Measurements from ENCODE around the gene SULF2.
"Not testable (repeated sequence)": the region's sequence is repeated elsewhere in the genome, so short reads cannot be mapped to it uniquely, and the experiment has no call there.

Gene SULF2

DNA sequence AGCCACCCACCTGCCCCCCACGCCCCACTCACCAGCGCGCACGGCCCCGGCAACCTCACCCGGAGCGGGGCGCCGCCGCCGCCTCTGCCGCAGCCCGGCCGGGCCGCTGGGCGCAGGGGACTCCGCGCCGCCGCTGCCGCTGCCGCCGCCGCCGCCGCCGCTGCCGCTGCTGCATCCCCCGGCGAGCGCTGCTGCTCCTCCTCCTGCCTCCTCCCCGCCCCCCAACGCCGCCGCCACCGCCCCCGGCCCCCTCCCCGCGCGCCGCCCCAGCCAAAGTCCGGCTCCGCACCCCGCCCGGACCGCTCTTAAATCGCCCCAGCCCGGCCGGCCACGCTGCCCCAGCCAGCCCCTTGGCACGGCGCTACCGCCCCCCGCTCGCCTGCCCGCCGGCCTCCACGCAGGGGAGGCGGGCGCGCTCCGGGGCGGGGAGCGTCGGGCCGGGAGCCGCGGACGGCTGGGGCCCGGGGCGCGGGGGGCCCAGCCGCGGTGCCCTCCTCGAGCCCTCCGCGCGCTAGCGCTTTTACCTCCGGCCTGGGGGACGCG is at the start of gene SULF2:
Gene SULF2, minus strand, starts transcription at position 171 of the 543 bp plus-strand sequence. CDS start 28,118 bp downstream, outside the sequence.
- DNase-seq (ENCODE audit: low read depth in 3 of 3) = no peak

DNA sequence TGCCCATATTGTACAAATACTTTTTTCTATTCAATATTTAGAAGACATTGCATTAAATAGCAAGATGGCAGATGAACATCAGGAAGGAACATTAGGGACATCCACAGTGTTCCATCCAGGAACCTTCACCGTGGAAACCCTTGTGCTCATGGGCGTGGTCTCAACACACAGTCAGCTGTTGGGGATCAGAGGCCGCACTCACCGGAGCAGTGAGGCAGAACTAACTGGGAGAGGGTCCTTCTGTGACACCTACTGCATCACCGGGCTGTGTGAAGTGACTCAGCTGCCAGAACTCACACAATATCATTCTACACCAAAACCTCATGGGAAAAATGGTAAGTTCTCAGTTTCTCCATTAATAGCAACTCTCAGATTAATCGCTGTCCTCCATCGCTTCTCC is 46.4 kb upstream of the SULF2 start:
- not testable (repeated sequence) for DNase-seq (ENCODE audit: low read depth in 3 of 3)

DNA sequence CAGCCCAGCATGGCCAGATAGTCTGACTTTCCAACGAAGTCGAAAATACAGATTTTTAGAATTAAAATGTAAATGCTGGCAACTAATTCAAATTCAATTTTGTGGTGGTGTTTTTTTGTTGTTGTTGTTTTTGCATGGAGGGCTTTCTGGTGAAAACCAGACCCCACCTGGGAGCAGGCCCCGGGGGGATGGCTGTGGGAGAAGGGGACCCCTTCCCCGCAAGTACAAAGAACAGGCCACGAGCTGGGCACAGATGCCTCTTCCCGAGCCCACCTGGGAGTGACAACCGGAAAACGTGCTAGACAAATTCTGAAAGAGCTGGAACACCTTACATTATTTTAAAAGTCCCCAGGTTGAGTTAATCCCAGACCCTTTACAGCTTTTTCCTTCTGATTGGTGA is 41.4 kb upstream of the SULF2 start:
- DNase-seq (ENCODE audit: low read depth in 3 of 3) = not testable (repeated sequence)

DNA sequence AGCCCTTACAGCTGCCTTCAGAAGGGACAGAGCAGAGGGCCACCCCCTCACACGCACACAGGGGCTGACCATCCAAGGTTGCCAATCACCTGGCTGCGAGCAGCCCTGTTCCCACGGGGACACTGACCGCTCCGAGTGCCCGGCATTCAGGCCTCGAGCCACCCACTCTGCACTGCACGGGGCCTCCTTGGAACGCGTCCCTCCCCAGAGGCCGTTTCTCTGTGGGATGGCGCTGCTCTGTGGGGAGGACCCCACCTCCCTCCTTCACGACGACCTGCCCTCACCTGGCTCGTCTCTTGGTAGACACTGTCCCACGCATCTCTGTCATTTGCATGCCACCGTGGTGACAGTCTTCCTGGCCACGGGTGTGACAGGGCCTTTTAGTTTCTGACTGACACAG is 40.7 kb upstream of the SULF2 start:
- not testable (repeated sequence) for DNase-seq (ENCODE audit: low read depth in 3 of 3)

DNA sequence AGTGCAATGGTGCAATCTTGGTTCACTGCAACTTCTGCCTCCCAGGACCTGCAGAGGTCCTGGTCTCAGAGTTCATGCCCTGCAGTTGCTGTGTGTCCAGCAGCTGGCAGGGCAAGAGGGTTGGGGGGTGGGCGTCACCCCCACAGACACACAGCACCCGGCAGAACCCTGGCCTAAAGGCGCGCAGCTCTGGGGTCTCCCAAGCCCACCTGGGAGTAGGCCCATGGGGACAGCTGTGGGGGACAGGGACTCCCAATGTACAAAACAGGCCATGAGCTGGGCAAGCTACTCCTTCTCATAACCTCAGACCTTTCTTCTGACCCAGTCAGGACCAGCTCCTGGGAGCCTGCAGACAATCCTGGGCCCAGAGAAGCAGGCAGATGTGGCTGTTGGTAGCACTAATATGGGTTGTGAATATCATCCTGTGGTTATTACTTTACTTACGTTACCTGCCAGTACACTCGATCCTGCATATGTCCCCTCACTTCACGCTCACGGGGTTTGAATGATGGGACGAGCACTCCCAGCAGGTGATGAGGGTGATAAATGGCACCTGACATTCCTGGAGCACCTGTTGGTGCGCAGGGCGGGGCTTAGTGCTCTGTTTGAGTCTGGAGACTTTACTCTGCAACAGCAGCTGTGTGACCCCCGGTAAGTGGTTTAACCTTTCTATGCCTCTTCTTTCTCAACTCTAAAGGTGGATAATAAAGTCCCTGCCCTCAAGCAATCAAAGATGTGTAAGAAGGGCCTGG is 39.9 kb upstream of the SULF2 start:
- no peak for DNase-seq (ENCODE audit: low read depth in 3 of 3)

DNA sequence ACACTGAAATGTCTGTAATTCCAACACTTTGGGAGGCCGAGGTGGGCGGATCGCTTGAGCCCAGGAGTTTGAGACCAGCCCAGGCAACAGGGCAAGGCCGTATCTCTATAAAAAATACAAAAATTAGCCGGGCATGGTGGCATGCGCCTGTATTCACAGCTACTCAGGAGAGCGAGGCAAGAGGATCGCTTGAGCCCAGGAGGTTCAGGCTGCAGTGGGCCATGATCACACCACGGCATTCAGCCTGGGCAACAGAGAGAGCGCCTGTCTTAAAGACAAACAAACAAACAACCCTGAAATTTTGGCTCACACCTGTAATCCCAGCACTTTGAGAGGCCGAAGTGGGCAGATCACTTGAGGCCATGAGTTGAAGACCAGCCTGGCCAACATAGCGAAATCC is 38.7 kb upstream of the SULF2 start:
- DNase-seq (ENCODE audit: low read depth in 3 of 3) = not testable (repeated sequence)

DNA sequence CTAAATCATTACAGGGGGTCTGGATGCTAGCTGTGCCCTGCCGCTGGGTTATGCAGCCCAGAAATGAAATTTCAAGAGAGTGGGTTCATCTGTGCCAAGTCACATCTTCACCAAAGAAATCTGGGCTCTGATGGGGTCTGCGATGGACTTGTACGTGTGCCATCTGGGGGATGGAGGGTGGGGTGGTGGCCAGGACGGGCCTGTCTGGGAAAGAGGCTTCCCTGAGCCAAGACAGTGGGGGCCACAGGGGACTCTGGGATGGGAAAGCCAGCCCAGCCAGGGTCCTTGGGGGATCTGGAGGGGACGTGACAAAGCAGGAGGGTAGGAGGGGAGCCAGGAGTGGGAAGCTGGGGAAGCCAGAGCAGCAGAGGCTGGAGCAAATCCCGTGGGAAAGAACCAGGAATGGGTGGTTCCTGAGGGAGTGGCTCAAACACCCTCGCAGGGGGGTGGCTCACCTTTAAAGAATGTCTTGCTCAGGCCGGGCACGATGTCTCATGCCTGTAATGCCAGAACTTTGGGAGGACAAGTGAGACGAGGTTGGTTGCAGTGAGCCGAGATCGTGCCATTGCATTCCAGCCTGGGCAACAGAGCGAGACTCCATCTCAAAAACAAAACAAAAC is 36.3 kb upstream of the SULF2 start:
- no peak for DNase-seq (ENCODE audit: low read depth in 3 of 3)

DNA sequence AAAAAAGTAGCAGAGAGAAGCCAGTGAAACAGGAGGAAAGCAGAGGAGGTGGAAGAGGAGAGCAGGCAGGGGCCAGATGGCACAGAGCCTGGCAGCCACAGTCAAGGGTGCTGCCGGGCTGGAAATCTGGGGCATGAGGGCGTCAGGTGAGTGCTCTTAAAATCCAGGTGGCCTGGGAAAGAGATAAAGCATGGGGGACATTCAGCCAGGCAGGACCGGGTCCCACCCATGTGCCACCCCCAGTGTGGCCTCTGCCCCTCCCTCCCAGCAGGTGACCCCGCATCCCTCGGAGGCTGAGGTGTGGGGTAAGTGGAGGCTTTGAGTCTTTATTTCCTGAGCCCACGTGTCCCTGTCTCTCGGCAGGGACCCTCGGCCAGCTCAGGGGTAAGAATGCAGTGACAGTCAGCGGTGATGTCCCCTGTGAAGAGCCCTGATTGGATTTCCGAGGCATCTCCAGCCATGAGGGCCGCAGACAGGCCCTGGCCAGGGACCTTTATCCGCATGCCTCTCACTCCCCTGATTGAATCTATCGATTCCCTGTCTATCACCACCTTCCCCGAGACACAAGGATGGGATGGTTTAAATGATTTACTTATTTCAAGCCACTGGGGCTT is 33.8 kb upstream of the SULF2 start:
- no peak for DNase-seq (ENCODE audit: low read depth in 3 of 3)

DNA sequence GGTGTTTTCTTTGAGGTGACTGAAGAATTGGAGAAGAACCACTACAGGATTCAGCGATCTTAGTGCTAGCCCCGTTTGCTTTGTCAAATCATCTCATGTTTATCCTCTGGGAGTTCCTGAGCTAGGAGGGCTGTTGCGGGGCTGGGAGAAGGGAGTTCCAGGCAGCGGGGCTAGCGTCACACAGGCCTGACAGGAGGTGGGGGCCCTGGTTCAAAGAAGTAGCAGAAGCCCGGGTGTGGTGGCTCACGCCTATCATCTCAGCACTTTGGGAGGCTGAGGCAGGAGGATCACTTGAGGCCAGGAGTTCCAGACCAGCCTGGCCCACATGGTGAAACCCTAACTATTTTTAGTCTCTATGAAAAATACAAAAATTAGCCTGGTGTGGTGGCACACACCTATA is 33.2 kb upstream of the SULF2 start:
- DNase-seq (ENCODE audit: low read depth in 3 of 3) = no peak

DNA sequence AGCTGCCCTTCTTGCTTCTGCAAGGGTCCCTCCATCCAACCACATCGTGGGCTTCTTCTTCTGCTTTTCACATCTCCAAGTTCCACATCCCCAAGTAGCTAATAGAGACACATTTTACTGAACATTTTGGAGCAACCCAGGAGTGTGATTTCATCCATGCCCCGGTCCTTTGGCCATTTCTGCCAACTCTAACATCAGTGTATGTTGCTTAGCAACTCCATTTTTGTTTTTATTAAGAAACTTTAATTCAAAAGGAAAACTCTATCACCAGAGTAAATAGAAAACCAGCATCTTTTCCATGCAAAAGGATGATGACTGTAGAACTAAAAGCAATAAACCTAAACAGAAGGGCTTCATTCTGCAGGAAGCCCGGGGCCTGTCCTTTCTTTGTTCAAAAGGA is 32.7 kb upstream of the SULF2 start:
- DNase-seq (ENCODE audit: low read depth in 3 of 3) = no peak

DNA sequence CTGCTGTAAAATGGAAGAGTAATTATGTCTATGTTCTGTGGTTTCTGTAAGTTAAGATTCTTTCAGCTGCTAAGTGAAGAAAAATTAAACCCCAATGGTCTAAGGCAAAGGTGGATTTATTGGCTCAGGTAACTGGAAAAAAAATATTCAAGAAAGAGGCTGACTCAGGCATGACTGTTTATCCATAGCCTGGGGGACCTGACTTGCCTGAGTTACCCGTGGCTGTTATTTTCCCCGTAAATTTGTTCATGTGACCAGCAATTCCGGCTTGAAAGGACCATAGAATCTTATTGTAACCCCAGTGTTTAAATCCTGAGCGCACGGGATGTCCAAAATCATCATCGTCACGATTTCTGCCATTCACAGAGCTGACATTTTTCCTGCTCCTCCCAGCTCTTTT is 32.3 kb upstream of the SULF2 start:
- no peak for DNase-seq (ENCODE audit: low read depth in 3 of 3)

DNA sequence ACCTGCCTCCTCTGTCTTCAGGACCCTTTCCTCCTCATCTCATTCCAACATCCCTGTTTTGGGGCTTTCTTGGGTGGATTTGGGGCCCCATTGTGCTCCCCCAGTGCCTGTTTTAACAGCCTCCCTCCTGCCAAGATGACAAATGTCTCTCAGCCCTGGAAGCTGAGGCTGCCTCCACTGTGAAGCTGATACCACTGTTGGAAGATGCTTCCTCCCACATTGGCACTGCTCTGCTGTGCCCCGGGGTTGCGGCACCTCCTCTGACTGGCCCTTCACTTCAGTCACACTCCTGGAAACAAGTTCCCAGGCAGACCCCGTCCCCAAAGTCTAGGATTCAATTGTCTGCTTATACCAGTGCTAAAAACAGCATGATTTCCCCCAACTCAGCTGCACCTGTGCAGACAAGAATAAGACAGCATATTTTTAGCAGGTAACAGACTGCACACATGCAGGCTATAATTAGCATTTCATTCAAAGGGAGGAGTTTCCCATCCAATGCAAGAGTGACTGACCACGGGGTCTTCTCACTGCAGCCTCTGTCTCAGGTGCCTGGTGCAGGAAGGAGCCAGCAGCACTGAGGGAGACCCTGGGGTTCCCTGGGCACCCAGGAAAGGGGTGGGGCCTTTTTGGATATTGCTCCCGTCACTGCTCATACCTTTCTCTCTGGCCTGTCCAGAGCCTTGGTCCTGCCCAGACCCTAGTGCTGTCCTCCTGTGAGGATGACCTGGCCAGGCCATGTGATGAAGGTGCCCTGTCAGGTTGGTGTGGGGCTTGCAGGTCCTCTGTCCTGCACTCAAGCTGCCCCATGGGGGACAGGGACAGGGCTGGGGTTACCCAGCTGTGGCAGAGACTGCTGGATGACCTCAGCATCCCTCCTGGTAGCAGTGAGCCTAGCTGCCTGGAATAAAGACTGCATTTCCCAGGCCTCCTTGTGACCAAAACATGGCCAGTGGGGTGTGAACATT is 31.5 kb upstream of the SULF2 start:
- no peak for DNase-seq (ENCODE audit: low read depth in 3 of 3)

DNA sequence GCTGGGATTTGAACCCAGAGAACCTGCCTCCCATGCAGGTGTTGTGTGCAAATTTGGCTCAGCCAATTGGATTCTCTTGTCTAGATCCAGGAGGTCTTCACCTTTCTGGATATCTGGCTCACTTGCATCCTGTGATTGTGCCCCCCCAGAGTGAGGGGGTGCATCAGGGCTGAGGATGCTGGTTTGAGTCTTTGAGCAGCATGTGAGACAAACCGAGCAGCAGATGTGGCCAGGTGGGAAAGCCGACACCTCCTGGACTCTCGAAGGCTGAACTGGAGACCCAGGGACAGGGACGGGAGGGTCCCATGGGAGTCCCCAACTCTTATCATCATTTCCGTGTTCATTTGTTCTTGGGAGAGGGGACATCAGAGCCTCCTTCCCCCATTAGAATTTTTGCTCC is 30.6 kb upstream of the SULF2 start:
- no peak for DNase-seq (ENCODE audit: low read depth in 3 of 3)

DNA sequence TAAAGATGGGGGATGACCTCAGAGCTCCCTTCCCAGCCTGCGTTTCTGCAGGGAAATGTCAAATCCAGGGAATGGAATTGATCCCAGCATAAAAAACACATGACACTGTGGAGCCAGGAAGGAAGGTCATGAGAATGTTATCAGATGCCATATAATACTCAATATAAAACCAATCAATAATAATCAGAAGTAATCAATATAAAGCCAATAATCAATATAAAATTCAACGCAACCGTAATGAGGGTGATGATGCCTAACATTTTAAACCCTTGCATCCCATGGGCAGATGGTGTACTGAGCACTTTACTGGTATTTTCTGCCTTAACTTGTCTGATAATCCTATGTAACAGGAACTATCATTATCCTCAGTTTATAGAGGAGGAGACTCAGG is 30.1 kb upstream of the SULF2 start:
- DNase-seq (ENCODE audit: low read depth in 3 of 3) = no peak

DNA sequence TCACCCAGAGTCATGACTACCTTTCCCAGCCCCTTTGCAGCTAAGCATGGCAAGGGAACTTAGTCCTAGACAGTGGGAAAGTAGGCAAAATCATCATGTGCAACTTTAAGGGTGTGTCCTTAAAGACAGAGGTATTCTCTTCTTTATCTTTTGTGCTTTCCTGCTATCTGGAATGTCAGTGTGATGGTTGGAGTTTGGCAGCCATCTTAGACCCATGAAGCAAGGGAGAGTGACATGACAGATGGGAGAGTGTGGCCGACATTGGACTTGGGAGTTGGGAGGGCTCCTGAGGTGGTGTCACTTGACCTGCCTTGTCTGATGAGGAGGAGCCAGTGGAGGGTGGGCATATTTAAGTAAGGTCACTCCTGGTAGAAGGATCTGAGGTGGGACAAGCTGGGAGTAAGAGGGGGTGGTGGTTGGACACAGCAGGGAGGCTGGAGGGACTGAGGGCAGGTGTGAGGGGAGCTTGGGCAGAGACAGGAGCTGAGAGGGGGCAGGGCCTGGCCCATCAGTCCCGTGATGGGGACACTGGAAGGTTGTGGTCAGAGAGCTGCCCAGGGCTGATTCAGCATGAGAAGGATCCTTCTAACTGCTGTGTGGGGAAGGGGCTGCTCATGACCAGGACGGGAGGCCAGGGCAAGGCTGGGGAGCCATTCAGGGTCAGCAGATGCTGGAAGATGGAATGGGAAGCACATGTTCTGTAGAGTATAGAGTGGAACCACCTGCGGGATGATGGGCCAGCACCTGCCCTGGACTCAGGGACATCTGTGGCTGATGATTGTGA is 29.5 kb upstream of the SULF2 start:
- DNase-seq (ENCODE audit: low read depth in 3 of 3) = no peak

DNA sequence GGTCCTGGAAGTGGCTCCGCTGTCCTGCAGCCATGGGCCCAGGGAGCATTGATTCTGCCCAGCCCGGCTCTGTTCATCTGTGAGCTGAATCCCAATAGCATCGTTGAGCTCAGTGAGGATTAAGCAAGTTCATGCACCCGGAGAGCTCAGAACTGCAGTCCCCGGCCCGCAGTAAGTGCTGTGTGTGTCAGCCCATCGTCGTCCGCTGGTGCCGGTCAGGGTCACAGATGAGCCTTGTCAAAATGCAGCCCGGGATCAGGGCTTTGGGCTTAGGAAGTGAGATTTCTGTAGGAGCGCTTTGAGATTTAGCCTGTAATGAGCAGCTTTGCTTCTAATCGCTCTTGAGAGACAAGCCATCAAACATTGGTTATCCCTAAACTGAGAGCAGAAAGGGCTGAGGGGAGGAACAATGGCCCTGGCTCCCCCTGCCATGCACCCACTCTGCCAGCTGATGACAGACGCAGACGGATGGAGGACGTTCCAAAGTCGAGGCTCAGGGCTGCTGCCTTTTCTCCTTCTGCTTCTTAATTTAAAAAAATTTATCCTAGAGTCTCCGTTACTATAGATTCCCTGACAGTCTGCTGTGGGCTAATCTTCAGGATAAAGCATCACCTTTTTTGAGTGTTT is 25.6 kb upstream of the SULF2 start:
- DNase-seq (ENCODE audit: low read depth in 3 of 3) = no peak

DNA sequence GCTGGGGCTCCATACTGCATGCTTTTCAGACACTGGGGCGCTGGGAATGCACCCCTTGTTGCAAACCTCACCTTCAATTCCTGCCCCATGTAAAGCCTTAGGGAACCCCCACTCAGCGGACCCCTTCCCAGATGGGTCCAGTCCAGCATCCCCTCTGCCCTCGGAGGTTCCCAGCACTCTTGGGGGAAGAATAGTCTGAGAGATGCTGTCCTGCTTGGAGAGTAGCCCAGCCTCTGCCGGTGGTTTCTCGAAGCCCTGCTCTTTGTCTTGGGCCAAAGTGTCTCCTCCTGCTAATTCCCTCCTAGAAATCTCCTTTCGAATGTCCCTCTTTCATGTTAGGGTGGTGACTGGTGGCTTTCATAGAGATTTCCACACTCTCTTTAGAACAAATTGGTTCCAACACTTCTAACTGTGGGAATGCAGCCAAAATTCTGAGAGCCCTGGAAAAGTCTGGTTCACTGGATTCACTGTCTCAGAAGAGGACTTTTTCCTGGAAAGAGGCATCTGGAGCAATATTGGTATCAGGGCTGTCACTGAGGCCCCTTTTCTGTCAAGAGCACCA is 24.9 kb upstream of the SULF2 start:
- DNase-seq (ENCODE audit: low read depth in 3 of 3) = no peak

DNA sequence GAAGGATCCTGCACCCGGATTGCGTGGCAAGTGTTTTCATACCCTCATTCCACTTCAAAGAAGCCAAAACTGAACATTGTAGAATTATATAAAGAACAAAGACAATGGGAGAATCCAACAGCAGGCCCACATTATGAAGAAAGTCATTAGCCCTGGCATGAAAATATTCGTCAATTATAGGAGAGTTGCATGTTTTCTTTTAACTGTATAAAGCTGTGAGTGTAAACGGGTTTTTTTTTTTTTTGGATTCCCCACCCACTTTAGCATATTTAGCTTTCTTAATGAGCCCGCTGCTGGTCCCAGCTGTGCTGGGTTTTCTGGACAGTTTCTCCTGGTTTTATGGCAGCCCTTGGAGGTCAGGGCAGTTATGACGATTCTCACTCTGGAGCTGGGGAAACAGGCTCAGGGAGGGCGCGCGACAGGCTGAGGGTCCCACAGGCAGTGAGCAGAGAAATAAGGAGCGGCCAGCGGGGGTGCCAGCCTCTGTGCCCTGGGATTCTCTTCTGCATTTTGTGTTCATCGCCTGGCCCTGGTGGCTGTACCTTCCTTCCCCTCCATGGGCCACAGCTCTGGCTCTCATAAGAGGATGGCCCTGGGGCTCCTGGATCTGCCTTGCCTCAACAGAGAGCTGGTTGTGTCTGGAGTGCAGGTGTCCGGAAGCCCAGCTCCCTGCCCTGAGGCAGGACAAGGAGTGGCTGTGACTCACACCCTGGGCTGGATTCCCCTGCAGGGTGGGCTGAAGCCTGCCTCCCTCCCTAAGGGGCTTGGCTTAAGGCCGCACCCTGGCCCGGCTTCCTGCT is 24.1 kb upstream of the SULF2 start:
- no peak for DNase-seq (ENCODE audit: low read depth in 3 of 3)

DNA sequence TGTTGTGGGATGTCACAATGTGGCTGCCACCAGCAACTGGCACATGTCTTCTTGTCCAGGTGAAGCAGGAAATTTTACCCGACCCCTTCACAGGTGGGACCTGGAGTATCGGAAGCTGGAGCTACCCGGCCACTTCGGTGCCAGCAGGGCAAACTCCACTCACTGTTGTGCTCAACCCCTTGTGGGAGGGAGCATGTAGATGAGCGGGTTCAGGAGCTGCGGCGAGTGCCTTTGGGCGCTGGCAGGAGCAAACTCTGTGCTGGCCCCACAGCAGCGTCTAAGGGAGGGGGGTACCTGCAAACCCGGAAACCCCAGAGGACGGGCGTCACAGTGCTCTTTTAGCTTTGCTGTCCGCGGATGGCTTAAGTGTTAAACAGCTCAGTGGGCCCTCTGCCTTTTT is 20.7 kb upstream of the SULF2 start:
- no peak for DNase-seq (ENCODE audit: low read depth in 3 of 3)

Data from stimulated activated CD4-positive, alpha-beta T cell treated with anti-CD3 and anti-CD28 coated beads, TNF-alpha, amount 100 ng/mL, for 4 hours (primary cell).